Hematopoietic multipotent progenitor cell treated with erythropoietin and hydrocortisone succinate and interleukin-3 and kit ligand, for 4 days (in vitro differentiated cells): ENCODE results near the gene IMMT.
"Not testable (repeated sequence)": the region's sequence is repeated elsewhere in the genome, so short reads cannot be mapped to it uniquely, and the experiment has no call there.

ENCODE experiments used
- DNase-seq: peaks from one replicate; pipeline ENCODE4 v3.0.0-alpha.2; 2015

Gene IMMT

GRCh38 chr2:86195055-86195807 lies at the start of gene IMMT:
Gene IMMT, minus strand, starts transcription at chr2:86195462. Its CDS starts 80 bp downstream, at chr2:86195382.
- peak; percentile 99 for DNase-seq

GRCh38 chr2:86244781-86245180 lies 49.5 kb upstream of the IMMT start:
- not testable (repeated sequence) for DNase-seq

GRCh38 chr2:86243950-86244733 lies 48.9 kb upstream of the IMMT start:
- peak; percentile 18 for DNase-seq

- DNase-seq: no peak
These were observed 48.0 kb upstream of the IMMT start for GRCh38 chr2:86243272-86243671.

- DNase-seq: no peak
These were observed 46.3 kb upstream of the IMMT start for GRCh38 chr2:86241611-86242010.

- DNase-seq: no peak
These were observed 45.0 kb upstream of the IMMT start for GRCh38 chr2:86240251-86240650.

GRCh38 chr2:86239745-86240144 lies 44.5 kb upstream of the IMMT start:
- DNase-seq: no peak

GRCh38 chr2:86239326-86239725 lies 44.1 kb upstream of the IMMT start:
- DNase-seq: peak; percentile 53

GRCh38 chr2:86238354-86238753 lies 43.1 kb upstream of the IMMT start:
- no peak for DNase-seq

- DNase-seq: no peak
These were observed 41.9 kb upstream of the IMMT start for GRCh38 chr2:86237172-86237571.

- DNase-seq: no peak
These were observed 40.1 kb upstream of the IMMT start for GRCh38 chr2:86235196-86235980.

- DNase-seq: no peak
These were observed 39.4 kb upstream of the IMMT start for GRCh38 chr2:86234563-86235131.

GRCh38 chr2:86233436-86233835 lies 38.2 kb upstream of the IMMT start:
- no peak for DNase-seq

GRCh38 chr2:86232910-86233309 lies 37.6 kb upstream of the IMMT start:
- DNase-seq: no peak

- DNase-seq: no peak
These were observed 37.1 kb upstream of the IMMT start for GRCh38 chr2:86232373-86232784.

GRCh38 chr2:86231680-86232372 lies 36.6 kb upstream of the IMMT start:
- DNase-seq: no peak

- no peak for DNase-seq
These were observed 35.7 kb upstream of the IMMT start for GRCh38 chr2:86230961-86231360.

- peak; percentile 59 for DNase-seq
These were observed 34.0 kb upstream of the IMMT start for GRCh38 chr2:86229221-86229620.

- not testable (repeated sequence) for DNase-seq
These were observed 33.3 kb upstream of the IMMT start for GRCh38 chr2:86228574-86228973.

- no peak for DNase-seq
These were observed 32.4 kb upstream of the IMMT start for GRCh38 chr2:86227685-86228084.

GRCh38 chr2:86226636-86227520 lies 31.6 kb upstream of the IMMT start:
- DNase-seq: peak; percentile 57
